GM12892 (cell line): ENCODE results near the gene SULT1A3.

Experiments used
- POLR2A ChIP-seq: IDR thresholded peaks from 2 replicates; pipeline ENCODE4 v1.6.1; 2011; ENCODE audit warnings: low read depth, low read length, control low read depth
- POLR2AphosphoS5 ChIP-seq: IDR thresholded peaks from 2 replicates; pipeline ENCODE4 v1.6.1; 2011; ENCODE audit warnings: low read depth, low read length, control low read depth
- TAF1 ChIP-seq: IDR thresholded peaks from 2 replicates; pipeline ENCODE4 v1.6.1; 2011; ENCODE audit warnings: low read depth, mild to moderate bottlenecking, control low read depth, low read length, borderline replicate concordance

DNA sequence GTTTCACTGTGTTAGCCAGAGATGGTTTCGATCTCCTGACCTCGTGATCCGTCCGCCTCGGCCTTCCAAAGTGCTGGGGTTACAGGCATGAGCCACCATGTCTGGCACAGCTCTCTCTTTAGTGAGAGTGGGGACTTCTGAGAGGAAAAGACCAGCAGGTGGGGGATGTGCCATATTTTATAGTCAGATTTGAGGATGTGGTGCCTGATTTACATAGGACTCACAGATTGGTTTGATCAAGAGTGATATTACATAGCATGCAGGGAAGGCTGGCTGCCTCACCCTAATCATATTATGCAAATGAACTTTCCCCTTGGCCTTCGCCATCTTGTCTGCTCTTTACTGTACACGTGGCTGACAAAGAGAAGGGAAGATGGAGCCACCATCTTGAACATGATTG is 48.0 kb upstream of the SULT1A3 start:
- TF ChIP-seq TAF1 = no peak
- no peak for TF ChIP-seq POLR2A
- TF ChIP-seq POLR2AphosphoS5 = no peak
